Measurements from ENCODE around the gene TMEM121B.

GRCh38 chr22:17140826-17141766 is 19.9 kb upstream of the TMEM121B start:
- TF ChIP-seq CTCF (IDR thresholded peaks at IDR 0.05) (no peak), POLR2AphosphoS5 (IDR thresholded peaks at IDR 0.05) (no peak), POLR2A (IDR thresholded peaks at IDR 0.05) (no peak), EP300 (IDR thresholded peaks at IDR 0.05; ENCODE audit: low read depth) (no peak)
